Caco-2 (cell line): ENCODE data around the gene GRIN3B. TPM values are rescaled to one million over a fixed set of nuclear protein-coding genes. Genes with fewer than 3 reads are reported as not detected.

Source experiments
- BruUV-seq: library from RNA; stranded (reverse); fragments of 400-500 nt; replicated peaks from 2 replicates; lab custom pipeline; 2021; lab: Mats Ljungman, UMichigan
- CTCF ChIA-PET: fragments of 300-600 bp; sonication (Branson Sonifier 250); formaldehyde crosslinking; loops from one replicate; lab custom pipeline; 2022; ENCODE audit warnings: antibody characterized with exemption; lab: Charles Lee
- POLR2A ChIA-PET: fragments of 300-600 bp; sonication (Branson Sonifier 250); formaldehyde crosslinking; loops from one replicate; lab custom pipeline; 2022; ENCODE audit warnings: antibody characterized with exemption; lab: Charles Lee
- DNase-seq, 2 experiments: peaks; one replicate each; pipeline versions ENCODE4 v3.0.0 to v3.0.0-alpha.2; 2020 to 2022
- H3K27me3 ChIP-seq: replicated peaks from 2 replicates; pipeline ENCODE4 v1.6.0; 2011; ENCODE audit warnings: low read length; ENCODE audit not compliant: control insufficient read depth, insufficient read depth
- H3K36me3 ChIP-seq: 2 replicates; pipeline ENCODE4 v1.5.1; 2011; ENCODE audit warnings: low read length; ENCODE audit not compliant: control insufficient read depth, insufficient read depth
- H3K4me1 ChIP-seq: fragments of 250-450 bp; sonication (Bioruptor Pico); 2 replicates; pipeline ENCODE4 v1.5.1; 2020; ENCODE audit warnings: mild to moderate bottlenecking
- H3K4me3 ChIP-seq: 2 replicates; pipeline ENCODE4 v1.5.1; 2011; ENCODE audit warnings: low read depth, mild to moderate bottlenecking, control low read depth, low read length
- H3K9me3 ChIP-seq: fragments of 250-450 bp; sonication (Bioruptor Pico); 2 replicates; pipeline ENCODE4 v1.5.1; 2020; ENCODE audit warnings: mild to moderate bottlenecking, moderate library complexity
- H3K27ac Mint-ChIP-seq: one replicate; pipeline ENCODE4 v1.8.0; 2022; ENCODE audit warnings: mixed read lengths; ENCODE audit not compliant: unreplicated experiment
- H3K27me3 Mint-ChIP-seq: one replicate; pipeline ENCODE4 v1.8.0; 2022; ENCODE audit warnings: mixed read lengths; ENCODE audit not compliant: insufficient read depth, unreplicated experiment
- H3K36me3 Mint-ChIP-seq: one replicate; pipeline ENCODE4 v1.8.0; 2022; ENCODE audit warnings: mild to moderate bottlenecking, mixed read lengths; ENCODE audit not compliant: insufficient read depth, unreplicated experiment
- H3K4me1 Mint-ChIP-seq: one replicate; pipeline ENCODE4 v1.8.0; 2022; ENCODE audit warnings: low read depth, mixed read lengths; ENCODE audit not compliant: unreplicated experiment
- H3K4me3 Mint-ChIP-seq: one replicate; pipeline ENCODE4 v1.8.0; 2022; ENCODE audit warnings: mild to moderate bottlenecking, moderate library complexity, mixed read lengths; ENCODE audit not compliant: unreplicated experiment
- H3K9me3 Mint-ChIP-seq: one replicate; pipeline ENCODE4 v1.8.0; 2022; ENCODE audit warnings: mixed read lengths; ENCODE audit not compliant: unreplicated experiment
- CTCF ChIP-seq, 2 experiments: fragments of 200-600 bp in 1 of 2; IDR thresholded peaks; 1 replicate in 1 of 2; 2 replicates in 1 of 2; pipeline versions ENCODE4 v1.5.1 to v1.8.0; 2011 to 2022; ENCODE audit warnings: antibody characterized with exemption in 1 of 2, control low read depth in 1 of 2, inconsistent platforms in 1 of 2, low read depth in 1 of 2, low read length in 1 of 2, mild to moderate bottlenecking in 1 of 2, moderate library complexity in 1 of 2; ENCODE audit not compliant: insufficient read depth in 1 of 2, severe bottlenecking in 1 of 2, unreplicated experiment in 1 of 2
- intact Hi-C: fragments of 100-400 bp; cut with micrococcal nuclease; formaldehyde crosslinking; loops from one replicate; pipeline ENCODE4 v1.10.0; 2022; ENCODE audit not compliant: unreplicated experiment
- total RNA-seq: library from RNA; stranded (reverse); gene quantifications from 2 replicates; pipeline ENCODE4 v1.2.3, GENCODE V29; 2022

Gene GRIN3B
- total RNA-seq, 1 experiment from 2014 or later, result 0.41 TPM

DNA sequence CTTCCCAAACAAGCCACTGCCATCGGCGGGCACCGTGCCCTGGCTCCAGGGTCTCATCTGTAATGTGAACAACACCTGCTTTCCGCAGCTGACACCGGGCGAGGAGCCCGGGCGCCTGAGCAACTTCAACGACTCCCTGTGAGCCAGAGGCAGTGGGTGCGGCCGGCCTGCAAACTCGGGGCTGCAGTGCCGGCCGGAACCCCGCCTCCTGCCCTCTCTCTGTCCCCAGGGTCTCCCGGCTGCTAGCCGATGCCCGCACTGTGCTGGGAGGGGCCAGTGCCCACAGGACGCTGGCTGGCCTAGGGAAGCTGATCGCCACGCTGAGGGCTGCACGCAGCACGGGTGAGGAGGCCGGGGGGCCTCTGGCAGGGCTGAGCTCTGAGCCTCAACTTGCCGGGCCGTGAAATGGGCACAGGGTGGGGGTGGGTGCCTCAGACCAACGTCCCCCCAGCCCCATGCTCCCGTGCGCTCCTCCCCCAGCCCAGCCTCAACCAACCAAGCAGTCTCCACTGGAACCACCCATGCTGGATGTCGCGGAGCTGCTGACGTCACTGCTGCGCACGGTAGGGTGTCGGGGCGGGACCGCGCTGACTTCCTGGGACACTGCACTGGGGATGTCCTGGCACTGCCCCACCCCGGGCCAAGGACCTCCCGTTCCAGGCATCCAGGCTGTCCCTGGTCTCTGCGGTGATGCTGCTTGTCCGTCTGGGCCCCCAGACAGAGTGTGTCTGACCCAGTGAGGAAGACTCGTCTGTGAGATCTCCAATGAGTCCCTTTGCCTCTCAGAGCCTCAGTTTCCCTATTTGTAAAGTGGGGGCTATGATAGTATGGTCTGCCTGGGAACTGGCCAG lies 41.8 kb downstream of the GRIN3B start:
- TF ChIP-seq CTCF (IDR thresholded peaks at IDR 0.05; ENCODE audit: insufficient read depth in 1 of 2, low read depth in 1 of 2, low read length in 1 of 2, severe bottlenecking in 1 of 2, unreplicated experiment in 1 of 2), result no peak
- no peaks in the 10 kb centered on the region for H3K9me3 Mint-ChIP-seq
- Histone ChIP-seq H3K4me3 (no peak overlapping the region), H3K9me3 (no peaks in the 10 kb centered on the region), H3K27me3 (no peaks in the 10 kb centered on the region), H3K36me3 (no peaks in the 10 kb centered on the region; the same call in 1 of the 2 replicates), H3K4me1 (peaks cover 10% of the 10 kb centered on the region)
- no peak for DNase-seq
- no peak overlapping the region for H3K27ac Mint-ChIP-seq
- ChIA-PET CTCF (interaction anchor here (0.6 to 1.6 kb wide), 2 partner anchors 15 to 113 kb away, joined by 3 read pairs; partner anchors contain the start of gene CNN2), POLR2A (interaction anchor here (2.4 kb wide), 1 partner anchor 227 kb away, joined by 21 read pairs; the partner anchor contains the start of gene CIRBP)
- no peaks in the 10 kb centered on the region for H3K27me3 Mint-ChIP-seq
- H3K4me3 Mint-ChIP-seq, result no peak overlapping the region
- H3K36me3 Mint-ChIP-seq, result peaks cover 52% of the 10 kb centered on the region
- intact Hi-C loops, result loop anchor here (1.0 to 2.0 kb wide), 2 partner anchors 21 to 22 kb away; partner anchors contain the start of genes RNU6-2 and TMEM259
- no TSS peak for BruUV-seq
- H3K4me1 Mint-ChIP-seq, result no peaks in the 10 kb centered on the region

GRCh38 chr19:1042689-1043511 lies 42.7 kb downstream of the GRIN3B start:
- Histone ChIP-seq H3K4me1 (peaks cover 10% of the 10 kb centered on the region), H3K36me3 (no peaks in the 10 kb centered on the region; the same call in 1 of the 2 replicates), H3K4me3 (no peak overlapping the region), H3K9me3 (no peaks in the 10 kb centered on the region), H3K27me3 (no peaks in the 10 kb centered on the region)
- Mint-ChIP-seq H3K36me3 (peaks cover 44% of the 10 kb centered on the region), H3K4me3 (no peak overlapping the region), H3K4me1 (no peaks in the 10 kb centered on the region), H3K27ac (no peak overlapping the region), H3K27me3 (no peaks in the 10 kb centered on the region), H3K9me3 (no peaks in the 10 kb centered on the region)
- intact Hi-C loops, result no loop called here
- no peak for TF ChIP-seq CTCF (IDR thresholded peaks at IDR 0.05; ENCODE audit: insufficient read depth in 1 of 2, low read depth in 1 of 2, low read length in 1 of 2, severe bottlenecking in 1 of 2, unreplicated experiment in 1 of 2)
- ChIA-PET CTCF (interaction anchor here (0.8 to 1.6 kb wide), 2 partner anchors 16 to 42 kb away, joined by 3 read pairs; partner anchors contain the start of gene CNN2), POLR2A (no interaction called here)
- no peak for DNase-seq
- no TSS peak for BruUV-seq

DNA sequence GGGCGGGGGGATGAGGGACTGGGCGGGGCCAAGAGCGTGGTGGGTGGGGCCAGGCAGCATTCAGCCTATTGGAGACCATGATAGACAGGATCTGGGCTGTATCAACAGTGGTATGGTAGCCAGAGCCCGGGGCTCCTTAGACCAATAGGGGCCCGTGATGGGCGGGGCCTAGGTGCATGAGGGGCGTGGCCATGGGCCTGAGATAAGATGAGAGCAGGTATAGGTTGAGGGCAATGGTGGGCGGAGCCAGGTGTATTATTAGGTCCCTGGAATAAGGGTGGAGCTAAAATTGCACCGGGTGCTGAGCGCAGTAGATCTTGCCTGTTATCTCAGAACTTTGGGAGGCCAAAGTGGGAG lies 45.0 kb downstream of the GRIN3B start:
- Histone ChIP-seq H3K36me3 (no peaks in the 10 kb centered on the region), H3K4me1 (peaks cover 5% of the 10 kb centered on the region), H3K9me3 (no peaks in the 10 kb centered on the region), H3K4me3 (no peak overlapping the region), H3K27me3 (no peaks in the 10 kb centered on the region)
- H3K9me3 Mint-ChIP-seq, result no peaks in the 10 kb centered on the region
- no peak overlapping the region for H3K27ac Mint-ChIP-seq
- peak; percentile 78 to 88 for DNase-seq
- no peaks in the 10 kb centered on the region for H3K4me1 Mint-ChIP-seq
- ChIA-PET POLR2A (interaction anchor here (0.6 kb wide), 1 partner anchor 54 kb away, joined by 11 read pairs; no protein-coding TSS in a partner anchor), CTCF (no interaction called here)
- no peak for TF ChIP-seq CTCF (IDR thresholded peaks at IDR 0.05; ENCODE audit: insufficient read depth in 1 of 2, low read depth in 1 of 2, low read length in 1 of 2, severe bottlenecking in 1 of 2, unreplicated experiment in 1 of 2)
- BruUV-seq, result no TSS peak
- H3K36me3 Mint-ChIP-seq, result peaks cover 21% of the 10 kb centered on the region
- intact Hi-C loops, result no loop called here
- no peak overlapping the region for H3K4me3 Mint-ChIP-seq
- H3K27me3 Mint-ChIP-seq, result no peaks in the 10 kb centered on the region
